Mesenchymal stem cell (in vitro differentiated cells and primary cell): ENCODE measurements around the gene FMNL1.

Source experiments
- DNase-seq: peaks from one replicate; pipeline ENCODE4 v3.0.0-alpha.2; 2013
- H2AFZ ChIP-seq: one replicate; pipeline ENCODE4 v1.6.1; 2013; ENCODE audit warnings: low read depth, mild to moderate bottlenecking, control low read depth, inconsistent platforms, low read length, moderate library complexity
- H2AK5ac ChIP-seq: 2 replicates; pipeline ENCODE4 v1.6.1; 2013; ENCODE audit warnings: low read length, moderate library complexity, mild to moderate bottlenecking, inconsistent platforms; ENCODE audit not compliant: severe bottlenecking
- H2BK120ac ChIP-seq: one replicate; pipeline ENCODE4 v1.6.1; 2013; ENCODE audit warnings: low read depth, mild to moderate bottlenecking, inconsistent platforms, low read length, moderate library complexity
- H2BK12ac ChIP-seq, 2 experiments: one replicate each; pipeline ENCODE4 v1.6.1; 2013; ENCODE audit warnings: inconsistent platforms in 2 of 2, low read length in 2 of 2, mild to moderate bottlenecking in 2 of 2, moderate library complexity in 2 of 2, control low read depth in 1 of 2
- H2BK15ac ChIP-seq: one replicate; pipeline ENCODE4 v1.6.1; 2013; ENCODE audit warnings: mild to moderate bottlenecking, low read depth, inconsistent platforms; ENCODE audit not compliant: poor library complexity, severe bottlenecking
- H2BK5ac ChIP-seq: 2 replicates; pipeline ENCODE4 v1.6.1; 2013; ENCODE audit warnings: low read depth, mild to moderate bottlenecking, low read length, control low read depth, inconsistent platforms; ENCODE audit not compliant: poor library complexity, severe bottlenecking
- H3K14ac ChIP-seq, 2 experiments: one replicate each; pipeline ENCODE4 v1.6.1; 2013; ENCODE audit warnings: inconsistent platforms in 2 of 2, low read length in 2 of 2, control low read depth in 1 of 2, mild to moderate bottlenecking in 1 of 2, moderate library complexity in 1 of 2
- H3K18ac ChIP-seq, 2 experiments: one replicate each; pipeline ENCODE4 v1.6.1; 2013; ENCODE audit warnings: inconsistent platforms in 2 of 2, low read length in 2 of 2, control low read depth in 1 of 2, low read depth in 1 of 2, mild to moderate bottlenecking in 1 of 2
- H3K23ac ChIP-seq, 2 experiments: one replicate each; pipeline ENCODE4 v1.6.1; 2013; ENCODE audit warnings: inconsistent platforms in 2 of 2, low read length in 2 of 2, mild to moderate bottlenecking in 2 of 2, moderate library complexity in 2 of 2, control low read depth in 1 of 2
- H3K27ac ChIP-seq: 2 replicates; pipeline ENCODE4 v1.5.1; 2013; ENCODE audit warnings: mild to moderate bottlenecking, moderate library complexity, low read length, control low read depth, inconsistent platforms; ENCODE audit not compliant: poor library complexity, severe bottlenecking
- H3K27me3 ChIP-seq, 2 experiments: 2 replicates each; pipeline versions ENCODE4 v1.6.1 to v1.7.0; 2013; ENCODE audit warnings: low read length in 2 of 2, mild to moderate bottlenecking in 2 of 2, moderate library complexity in 2 of 2, control low read depth in 1 of 2, inconsistent platforms in 1 of 2; ENCODE audit not compliant: control insufficient read depth in 1 of 2, insufficient read depth in 1 of 2
- H3K36me3 ChIP-seq, 2 experiments: 2 replicates each; pipeline versions ENCODE4 v1.6.1 to v1.7.0; 2013; ENCODE audit warnings: low read length in 2 of 2, control low read depth in 1 of 2, inconsistent platforms in 1 of 2, low read depth in 1 of 2, mild to moderate bottlenecking in 1 of 2; ENCODE audit not compliant: insufficient read depth in 2 of 2, control insufficient read depth in 1 of 2
- H3K4ac ChIP-seq, 2 experiments: one replicate each; pipeline ENCODE4 v1.6.1; 2013; ENCODE audit warnings: inconsistent platforms in 2 of 2, low read length in 2 of 2, mild to moderate bottlenecking in 2 of 2, moderate library complexity in 2 of 2, control low read depth in 1 of 2, low read depth in 1 of 2
- H3K4me1 ChIP-seq: 2 replicates; pipeline ENCODE4 v1.6.1; 2013; ENCODE audit warnings: low read depth, low read length, control low read depth; ENCODE audit not compliant: control insufficient read depth, insufficient read depth
- H3K4me2 ChIP-seq: 2 replicates; pipeline ENCODE4 v1.6.1; 2013; ENCODE audit warnings: low read length, mild to moderate bottlenecking, inconsistent platforms; ENCODE audit not compliant: poor library complexity, severe bottlenecking
- H3K4me3 ChIP-seq, 2 experiments: 2 replicates each; pipeline versions ENCODE4 v1.5.1 to v1.7.0; 2013; ENCODE audit warnings: low read length in 2 of 2, mild to moderate bottlenecking in 2 of 2, control low read depth in 1 of 2, low read depth in 1 of 2; ENCODE audit not compliant: insufficient read depth in 1 of 2
- H3K79me1 ChIP-seq: replicated peaks from 2 replicates; pipeline ENCODE4 v1.6.1; 2013; ENCODE audit warnings: mild to moderate bottlenecking, control low read depth, low read length, inconsistent platforms; ENCODE audit not compliant: poor library complexity, severe bottlenecking
- H3K9ac ChIP-seq: 2 replicates; pipeline ENCODE4 v1.7.0; 2013; ENCODE audit warnings: mild to moderate bottlenecking, low read length, moderate library complexity
- H3K9me3 ChIP-seq: 2 replicates; pipeline ENCODE4 v1.7.0; 2013; ENCODE audit warnings: mild to moderate bottlenecking, low read length; ENCODE audit not compliant: control insufficient read depth
- H4K8ac ChIP-seq: one replicate; pipeline ENCODE4 v1.6.1; 2013; ENCODE audit warnings: inconsistent platforms, mild to moderate bottlenecking, low read length, moderate library complexity
- H4K91ac ChIP-seq: one replicate; pipeline ENCODE4 v1.6.1; 2013; ENCODE audit warnings: mild to moderate bottlenecking, low read length, inconsistent platforms
- WGBS: methylation state at CpG from one replicate; pipeline ENCODE4 v1.1.7; 2013; ENCODE audit warnings: mixed read lengths; 5-methylcytosine and 5-hydroxymethylcytosine counted together

Gene FMNL1

GRCh38 chr17:45256114-45256966, 34.7 kb downstream of the FMNL1 start:
- Histone ChIP-seq H2AK5ac (no peak overlapping the region), H2BK15ac (no peak overlapping the region), H3K14ac (no peak overlapping the region), H3K4me1 (peaks cover 4% of the 10 kb centered on the region), H3K4me3 (no peak overlapping the region), H3K18ac (no peak overlapping the region), H4K91ac (no peak overlapping the region), H3K9me3 (no peaks in the 10 kb centered on the region), H3K23ac (no peak overlapping the region), H2BK5ac (no peak overlapping the region), H3K79me1 (peaks cover 1% of the 10 kb centered on the region), H3K4me2 (no peak overlapping the region), H3K27me3 (peaks cover 0 to 79% of the 10 kb centered on the region in 2 experiments), H4K8ac (no peak overlapping the region), H3K36me3 (peaks cover 0 to 12% of the 10 kb centered on the region in 2 experiments), H2AFZ (no peak overlapping the region), H2BK120ac (no peak overlapping the region), H3K4ac (no peak overlapping the region), H2BK12ac (no peak overlapping the region), H3K9ac (no peak overlapping the region), H3K27ac (no peak overlapping the region)
- 71% methylated on average over 8 of the region's 14 CpGs for WGBS
- no peak for DNase-seq

- peaks cover 1% of the 10 kb centered on the region for H3K79me1 ChIP-seq
- no peak overlapping the region for H2AK5ac ChIP-seq
- no peak overlapping the region for H3K4me2 ChIP-seq
- no peak overlapping the region for H3K27ac ChIP-seq
- peaks cover 11% of the 10 kb centered on the region for H3K4me1 ChIP-seq
- no peak overlapping the region for H2BK120ac ChIP-seq
- WGBS: 68% methylated on average over 16 of the region's 16 CpGs
- no peak overlapping the region for H4K91ac ChIP-seq
- no peak overlapping the region for H3K14ac ChIP-seq
- no peak overlapping the region for H3K18ac ChIP-seq
- no peak overlapping the region for H2AFZ ChIP-seq
- peaks cover 0 to 79% of the 10 kb centered on the region in 2 experiments for H3K27me3 ChIP-seq
- peaks cover 0 to 19% of the 10 kb centered on the region in 2 experiments for H3K36me3 ChIP-seq
- no peak overlapping the region for H2BK15ac ChIP-seq
- H3K9ac ChIP-seq: no peak overlapping the region
- H3K4ac ChIP-seq: no peak overlapping the region
- H4K8ac ChIP-seq: no peak overlapping the region
- no peak overlapping the region for H3K4me3 ChIP-seq
- no peak overlapping the region for H2BK5ac ChIP-seq
- DNase-seq: no peak
- no peak overlapping the region for H3K23ac ChIP-seq
- H3K9me3 ChIP-seq: no peaks in the 10 kb centered on the region
- no peak overlapping the region for H2BK12ac ChIP-seq
Observed at GRCh38 chr17:45257115-45257514, 35.4 kb downstream of the FMNL1 start.

GRCh38 chr17:45258981-45259380, 37.3 kb downstream of the FMNL1 start:
- Histone ChIP-seq H3K4me1 (peaks cover 29% of the 10 kb centered on the region), H4K91ac (no peak overlapping the region), H3K23ac (no peak overlapping the region), H2BK120ac (no peak overlapping the region), H3K27me3 (peaks cover 0 to 74% of the 10 kb centered on the region in 2 experiments), H3K79me1 (peaks cover 4% of the 10 kb centered on the region), H3K14ac (no peak overlapping the region), H3K4me3 (no peak overlapping the region), H4K8ac (no peak overlapping the region), H3K4me2 (no peak overlapping the region), H3K9me3 (no peaks in the 10 kb centered on the region), H3K4ac (no peak overlapping the region), H3K27ac (no peak overlapping the region), H2BK12ac (no peak overlapping the region), H3K9ac (no peak overlapping the region), H2AFZ (no peak overlapping the region), H3K36me3 (peaks cover 8 to 38% of the 10 kb centered on the region in 2 experiments), H2BK15ac (no peak overlapping the region), H2AK5ac (no peak overlapping the region), H2BK5ac (no peak overlapping the region), H3K18ac (no peak overlapping the region)
- 46% methylated on average over 4 of the region's 5 CpGs for WGBS
- DNase-seq: no peak

- Histone ChIP-seq H3K14ac (no peak overlapping the region), H3K9me3 (no peaks in the 10 kb centered on the region), H3K27ac (no peak overlapping the region), H2BK12ac (no peak overlapping the region), H3K4me1 (peaks cover 41% of the 10 kb centered on the region), H3K36me3 (peaks cover 21 to 51% of the 10 kb centered on the region in 2 experiments), H3K4me3 (no peak overlapping the region), H2AFZ (no peak overlapping the region), H3K27me3 (peaks cover 0 to 67% of the 10 kb centered on the region in 2 experiments), H2AK5ac (no peak overlapping the region), H4K8ac (no peak overlapping the region), H3K23ac (no peak overlapping the region), H2BK120ac (no peak overlapping the region), H2BK15ac (no peak overlapping the region), H3K4ac (no peak overlapping the region), H2BK5ac (no peak overlapping the region), H3K79me1 (peaks cover 8% of the 10 kb centered on the region), H3K18ac (no peak overlapping the region), H4K91ac (no peak overlapping the region), H3K4me2 (no peak overlapping the region), H3K9ac (no peak overlapping the region)
- 88% methylated on average over 7 of the region's 7 CpGs for WGBS
- no peak for DNase-seq
Observed at GRCh38 chr17:45260204-45260783, 38.6 kb downstream of the FMNL1 start.
